Activated CD4-positive, alpha-beta memory T cell treated with anti-CD3 and anti-CD28 coated beads, Interleukin-2, amount 10 ng/mL, durations not matched to agents 7 days and 5 days (primary cell): ENCODE data around the gene SMCR8. TPM values are rescaled to one million over a fixed set of nuclear protein-coding genes. Genes with fewer than 3 reads are reported as not detected.
A peak's percentile ranks its signal among the peaks of the same experiment; 100 is the strongest.
"Not testable (repeated sequence)": the region's sequence is repeated elsewhere in the genome, so short reads cannot be mapped to it uniquely, and the experiment has no call there.

Experiments used
- CTCF ChIA-PET: fragments of 350-600 bp; sonication (Branson Sonifier 250); formaldehyde crosslinking; loops from one replicate; lab custom pipeline; 2021; ENCODE audit warnings: antibody characterized with exemption, inconsistent platforms; lab: Charles Lee
- POLR2A ChIA-PET: fragments of 350-600 bp; sonication (Branson Sonifier 250); formaldehyde crosslinking; loops from one replicate; lab custom pipeline; 2021; ENCODE audit warnings: antibody characterized with exemption; lab: Charles Lee
- DNase-seq: peaks from one replicate; pipeline ENCODE4 v3.0.0-alpha.2; 2020
- H3K27ac Mint-ChIP-seq: one replicate; pipeline ENCODE4 v1.8.0; 2021; ENCODE audit warnings: mild to moderate bottlenecking, mixed read lengths
- H3K27me3 Mint-ChIP-seq: one replicate; pipeline ENCODE4 v1.8.0; 2021; ENCODE audit warnings: mixed read lengths
- H3K36me3 Mint-ChIP-seq: one replicate; pipeline ENCODE4 v1.8.0; 2021; ENCODE audit warnings: low read depth, mixed read lengths
- H3K4me1 Mint-ChIP-seq: one replicate; pipeline ENCODE4 v1.8.0; 2021; ENCODE audit warnings: mixed read lengths
- H3K4me3 Mint-ChIP-seq: one replicate; pipeline ENCODE4 v1.8.0; 2021; ENCODE audit warnings: mild to moderate bottlenecking, mixed read lengths
- H3K9me3 Mint-ChIP-seq: one replicate; pipeline ENCODE4 v1.8.0; 2021; ENCODE audit warnings: mixed read lengths
- total RNA-seq, 2 experiments: library from RNA; stranded (reverse); gene quantifications; one replicate each; pipeline ENCODE4 v1.2.3, GENCODE V29; 2021

SMCR8 gene
- total RNA-seq, 2 experiments from 2014 or later, result 27.0 to 27.9 TPM

DNA sequence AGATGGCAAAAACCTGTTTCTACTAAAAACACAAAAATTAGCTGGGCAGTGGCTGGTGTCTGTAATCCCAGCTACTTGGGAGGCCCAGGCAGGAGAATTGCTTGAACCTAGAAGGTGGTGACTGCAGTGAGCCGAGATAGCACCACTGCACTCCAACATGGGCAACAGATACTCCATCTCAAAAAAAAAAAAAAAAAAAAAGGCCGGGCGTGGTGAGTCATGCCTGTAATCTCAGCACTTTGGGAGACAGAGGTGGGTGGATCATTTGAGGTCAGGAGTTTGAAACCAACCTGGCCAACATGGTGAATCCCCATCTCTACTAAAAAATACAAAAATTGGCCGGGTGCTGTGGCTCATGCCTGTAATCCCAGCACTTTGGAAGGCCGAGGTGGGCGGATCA is 58.1 kb downstream of the SMCR8 start:
- CTCF ChIA-PET, H3K36me3 Mint-ChIP-seq, H3K4me3 Mint-ChIP-seq, POLR2A ChIA-PET, H3K27me3 Mint-ChIP-seq, H3K27ac Mint-ChIP-seq, H3K9me3 Mint-ChIP-seq: not testable (repeated sequence)
- H3K4me1 Mint-ChIP-seq, result peaks cover 39% of the 10 kb centered on the region
- DNase-seq, result peak; percentile 23

DNA sequence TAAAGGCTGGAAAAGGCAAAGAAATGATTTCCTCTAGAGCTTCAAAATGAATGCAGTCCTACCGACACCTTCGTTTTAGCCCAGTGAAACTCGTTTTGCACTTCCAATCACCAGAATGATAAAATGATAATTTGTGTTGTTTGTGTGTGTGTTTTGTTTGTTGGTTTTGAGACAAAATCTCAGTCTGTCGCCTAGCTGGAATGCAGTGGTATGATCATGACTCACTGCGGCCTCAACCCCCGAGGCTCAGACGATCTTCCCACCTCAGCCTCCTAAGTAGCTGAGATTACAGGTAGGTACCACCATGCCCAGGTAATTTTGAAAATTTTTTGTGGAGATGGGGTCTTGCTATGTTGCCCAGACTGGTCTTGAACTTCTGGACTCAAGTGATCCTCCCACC is 59.1 kb downstream of the SMCR8 start:
- peaks cover 4% of the 10 kb centered on the region for H3K9me3 Mint-ChIP-seq
- no peak overlapping the region for H3K4me3 Mint-ChIP-seq
- no peak for DNase-seq
- H3K27me3 Mint-ChIP-seq, result peaks cover 8% of the 10 kb centered on the region
- H3K27ac Mint-ChIP-seq, result no peak overlapping the region
- POLR2A ChIA-PET, result no interaction called here
- peaks cover 39% of the 10 kb centered on the region for H3K4me1 Mint-ChIP-seq
- CTCF ChIA-PET, result no interaction called here
- H3K36me3 Mint-ChIP-seq, result peaks cover 2% of the 10 kb centered on the region

Other genes starting within 250 kb of the SMCR8 start
- 10 to 100 TPM; 46.3 to 46.5 TPM for gene DRG2, start 227.3 kb upstream of the SMCR8 start, total RNA-seq
- under 1 TPM; 0.30 to 0.60 TPM for gene MYO15A, start 206.5 kb upstream of the SMCR8 start, total RNA-seq
- gene ALKBH5, start 131.5 kb upstream of the SMCR8 start, total RNA-seq, result 100 to 1,000 TPM; 118 to 125 TPM
- 10 to 100 TPM; 22.8 to 22.9 TPM for gene LLGL1, start 89.7 kb upstream of the SMCR8 start, total RNA-seq
- 100 to 1,000 TPM; 336 TPM for gene FLII, start 56.6 kb upstream of the SMCR8 start, total RNA-seq
- 10 to 100 TPM in 1 of 2 experiments, 1 to 10 TPM in 1; 9.2 to 10.9 TPM for gene MIEF2, start 54.6 kb upstream of the SMCR8 start, total RNA-seq
- 10 to 100 TPM; 51.4 to 54.9 TPM for gene TOP3A, start 299 bp upstream of the SMCR8 start, total RNA-seq
- gene SHMT1, start 48.3 kb downstream of the SMCR8 start, total RNA-seq, result 10 to 100 TPM; 38.1 to 41.1 TPM
- not detected for gene EVPLL, start 62.5 kb downstream of the SMCR8 start, total RNA-seq
- gene LGALS9C, start 161.5 kb downstream of the SMCR8 start, total RNA-seq, result 1 to 10 TPM; 3.0 to 3.6 TPM